HG02588 (cell line): ENCODE measurements around the gene ZKSCAN8.
A peak's percentile ranks its signal among the peaks of the same experiment; 100 is the strongest.
"Not testable (repeated sequence)": the region's sequence is repeated elsewhere in the genome, so short reads cannot be mapped to it uniquely, and the experiment has no call there.

ENCODE experiments used
- ATAC-seq: cut with Tn5 transposase; IDR thresholded peaks from one replicate; pipeline ENCODE4 v1.9.1; 2021; ENCODE audit warnings: mild to moderate bottlenecking, moderate library complexity; ENCODE audit not compliant: unreplicated experiment

ZKSCAN8 gene

GRCh38 chr6:28141500-28142329, at the start of gene ZKSCAN8:
Gene ZKSCAN8, plus strand, starts transcription at chr6:28141883. Its CDS starts 6,525 bp downstream, at chr6:28148408.
- peak; percentile 77 for ATAC-seq

GRCh38 chr6:28102222-28102621, 39.5 kb upstream of the ZKSCAN8 start:
- not testable (repeated sequence) for ATAC-seq

- not testable (repeated sequence) for ATAC-seq
Observed at GRCh38 chr6:28102699-28103098, 39.0 kb upstream of the ZKSCAN8 start.

DNA sequence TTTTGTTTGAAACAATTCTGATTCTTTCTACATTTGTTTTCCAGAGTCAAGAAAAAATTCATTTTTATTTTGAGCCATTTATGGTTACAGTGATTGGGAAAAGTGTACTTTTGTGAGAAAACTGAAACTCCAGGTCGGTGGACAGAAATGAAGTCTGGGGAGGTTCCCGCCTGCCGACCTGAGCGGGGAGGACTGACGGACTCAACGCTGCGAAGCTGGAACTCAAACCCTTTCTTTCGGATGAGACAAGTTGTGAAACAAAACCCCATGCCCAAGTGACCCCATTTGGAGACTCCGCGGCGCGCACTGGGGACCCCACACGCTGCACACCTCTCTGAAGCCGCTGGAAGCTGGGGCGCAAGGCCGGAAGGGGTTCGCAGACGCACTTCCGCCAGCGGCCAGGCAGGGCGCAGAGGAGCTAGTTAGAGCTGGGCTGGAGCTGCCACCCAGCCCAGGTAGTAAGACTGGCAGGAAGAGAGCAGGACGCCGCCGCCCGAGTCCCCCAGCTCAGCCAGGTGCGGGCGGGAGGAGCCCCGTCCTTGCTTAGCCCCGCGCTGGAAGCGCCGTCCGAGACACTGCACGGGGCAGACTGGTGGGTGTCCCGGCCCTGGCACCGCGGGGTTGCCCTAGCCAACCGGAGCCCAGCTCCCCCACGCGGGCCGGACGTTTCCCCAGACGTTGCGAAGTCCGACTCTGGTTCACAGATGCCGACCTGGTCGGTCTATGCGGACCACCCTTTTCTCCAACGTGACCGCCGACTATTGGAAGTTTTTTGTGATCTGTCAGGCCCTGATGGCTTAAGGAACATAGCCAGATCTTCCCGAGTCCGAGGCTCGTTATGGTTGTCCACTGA, 37.1 kb upstream of the ZKSCAN8 start:
- peak; percentile 99 for ATAC-seq

GRCh38 chr6:28105245-28105639, 36.4 kb upstream of the ZKSCAN8 start:
- no peak for ATAC-seq

- ATAC-seq: no peak
Observed at GRCh38 chr6:28107506-28107905, 34.2 kb upstream of the ZKSCAN8 start.

DNA sequence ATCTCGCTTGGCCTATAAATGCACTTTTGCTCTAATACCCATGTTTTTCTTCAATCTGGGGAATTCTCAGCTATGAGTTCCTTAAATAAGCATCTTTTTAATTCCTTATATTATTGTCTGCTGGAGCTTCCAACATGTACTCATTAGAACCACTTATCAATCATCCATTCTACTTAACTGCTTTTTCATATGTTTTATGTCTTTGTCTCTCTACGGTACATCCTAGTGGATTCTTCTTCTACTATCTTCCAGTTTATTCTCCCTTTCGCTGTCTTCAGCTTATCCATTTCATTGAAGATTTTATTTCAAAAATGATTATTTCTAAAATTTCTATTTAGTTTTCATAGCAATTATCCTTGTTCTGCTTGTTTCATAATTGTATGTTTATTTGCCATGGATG, 29.7 kb upstream of the ZKSCAN8 start:
- ATAC-seq: no peak

DNA sequence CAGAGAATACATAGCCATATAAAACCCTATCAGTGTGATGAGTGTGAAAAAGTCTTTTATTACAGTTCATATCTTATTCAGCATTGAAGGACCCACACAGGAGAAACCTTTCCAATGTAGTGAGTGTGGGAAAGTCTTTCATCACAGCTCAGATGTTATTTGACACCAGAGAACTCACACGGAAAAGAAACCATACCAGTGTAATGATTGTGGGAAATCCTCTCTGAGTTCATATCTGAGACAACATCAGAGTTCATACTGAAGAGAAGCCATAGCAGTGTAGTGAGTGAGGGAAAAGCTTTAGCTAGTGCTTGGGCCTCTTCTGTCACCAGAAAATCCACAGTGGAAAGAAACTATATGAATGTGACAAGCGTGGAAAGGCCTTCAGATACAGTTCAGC, 25.9 kb upstream of the ZKSCAN8 start:
- no peak for ATAC-seq

GRCh38 chr6:28117386-28118050, 24.2 kb upstream of the ZKSCAN8 start:
- ATAC-seq: no peak

DNA sequence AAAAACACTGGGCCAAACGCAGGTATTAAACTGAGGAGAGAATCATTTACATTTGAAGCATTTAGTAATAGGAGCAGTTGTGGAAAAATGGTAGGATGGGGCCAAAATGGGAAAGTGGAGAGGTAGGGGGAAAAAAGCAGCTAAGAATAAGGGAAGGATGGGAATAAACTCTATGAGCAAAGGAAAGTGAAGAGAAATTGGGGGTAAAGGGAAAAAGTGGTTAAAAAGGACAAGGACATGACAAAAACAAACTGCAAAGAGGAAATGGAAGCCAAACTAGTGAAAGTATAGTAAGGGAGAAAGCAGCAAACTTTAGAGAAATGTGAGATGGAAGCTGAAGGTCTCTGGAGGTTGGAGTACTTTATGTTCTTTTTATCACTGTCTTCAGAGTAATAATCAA, 23.5 kb upstream of the ZKSCAN8 start:
- no peak for ATAC-seq

DNA sequence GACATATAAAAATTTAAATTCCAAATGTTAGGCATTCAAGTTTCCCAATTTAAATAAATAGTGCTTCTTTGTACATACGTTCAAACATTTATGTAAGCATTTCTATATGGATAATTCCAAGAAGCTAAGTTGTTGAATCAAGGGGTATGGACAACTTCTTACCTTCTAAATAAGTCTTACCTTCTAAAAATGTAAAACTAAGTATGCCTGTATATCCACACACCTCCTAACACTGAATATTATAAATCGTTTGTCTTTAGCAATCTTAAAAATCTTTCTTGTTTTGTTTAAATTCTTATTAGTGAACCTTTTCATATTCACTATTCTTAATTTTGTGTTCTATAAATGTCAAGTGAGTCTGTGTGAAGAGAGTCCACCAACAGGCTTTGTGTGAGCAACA, 19.8 kb upstream of the ZKSCAN8 start:
- no peak for ATAC-seq

GRCh38 chr6:28122283-28122682, 19.4 kb upstream of the ZKSCAN8 start:
- not testable (repeated sequence) for ATAC-seq

DNA sequence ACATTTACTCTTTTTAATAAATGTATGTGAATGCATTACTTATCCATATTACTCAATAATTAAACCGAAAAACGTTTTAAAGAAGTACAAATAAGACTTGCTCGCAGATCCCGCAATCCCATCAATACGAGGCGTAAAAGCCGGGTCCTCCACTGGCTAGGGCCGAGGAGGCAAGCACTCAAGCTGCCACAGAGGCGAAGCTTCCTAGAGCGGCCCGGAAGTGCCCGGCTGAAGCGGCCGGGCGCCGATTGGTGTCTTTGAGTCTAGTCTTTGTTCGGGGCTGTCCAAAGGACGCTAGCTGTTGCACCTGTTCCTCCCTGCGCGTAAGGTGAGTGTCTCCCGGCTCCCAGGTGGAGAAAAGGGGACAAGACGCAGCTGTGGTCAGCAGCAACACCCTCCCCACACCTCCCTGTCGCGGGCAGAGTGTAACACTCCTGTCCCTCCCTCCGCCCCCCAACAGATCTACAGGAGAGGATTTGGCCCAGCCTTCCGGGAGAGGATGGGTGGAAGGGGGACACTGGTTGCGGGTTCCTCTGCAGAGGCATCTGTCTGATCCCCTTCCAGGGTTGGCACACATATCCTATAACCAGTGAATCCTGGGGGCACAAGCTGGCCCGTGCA, 17.2 kb upstream of the ZKSCAN8 start, which contains the start of gene ZSCAN16:
ZSCAN16 (plus strand) TSS at position 260 of the 621 bp plus-strand sequence. CDS start 835 bp downstream, outside the sequence.
- ATAC-seq: peak; percentile 97

DNA sequence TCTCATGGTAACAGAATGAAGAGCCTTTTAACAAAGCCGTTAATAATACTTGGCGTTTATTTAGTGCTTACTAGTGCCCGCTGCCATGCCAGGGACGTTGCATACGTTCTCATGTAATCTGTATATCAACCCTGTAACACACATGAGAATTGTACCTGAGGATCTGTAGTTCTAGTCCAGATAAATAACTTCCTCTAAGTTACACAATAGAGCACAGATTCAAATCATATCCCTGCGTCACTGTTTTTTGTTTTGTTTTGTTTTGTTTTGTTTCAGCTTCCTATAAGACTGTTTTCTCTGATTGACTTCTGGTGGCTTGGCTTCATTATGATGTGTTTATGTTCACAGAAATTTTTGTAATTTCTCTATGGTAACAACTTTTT, 16.7 kb upstream of the ZKSCAN8 start:
- peak; percentile 12 for ATAC-seq

GRCh38 chr6:28125401-28125800, 16.3 kb upstream of the ZKSCAN8 start:
- ATAC-seq: no peak

- no peak for ATAC-seq
Observed at GRCh38 chr6:28134015-28134414, 7.7 kb upstream of the ZKSCAN8 start.

GRCh38 chr6:28134716-28135115, 7.0 kb upstream of the ZKSCAN8 start:
- no peak for ATAC-seq

DNA sequence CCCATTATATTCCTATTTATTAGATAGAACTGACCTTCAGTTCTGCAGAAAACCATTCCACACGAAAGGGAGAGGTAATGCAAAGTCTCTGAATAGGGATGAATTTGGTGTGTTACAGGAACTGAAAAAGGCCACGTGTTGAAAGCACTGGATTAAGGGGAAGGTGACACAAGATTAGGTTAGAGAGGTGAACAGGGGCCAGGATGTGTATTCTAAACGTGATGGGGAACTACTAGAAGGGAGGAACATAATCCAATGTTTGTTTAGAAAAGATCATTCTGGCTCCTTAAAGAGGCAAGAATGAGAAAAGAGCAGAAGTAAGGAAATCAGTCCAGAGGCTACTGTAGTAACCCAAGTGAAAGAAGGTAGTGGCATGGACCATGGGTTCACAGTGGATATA, 6.3 kb upstream of the ZKSCAN8 start:
- no peak for ATAC-seq

DNA sequence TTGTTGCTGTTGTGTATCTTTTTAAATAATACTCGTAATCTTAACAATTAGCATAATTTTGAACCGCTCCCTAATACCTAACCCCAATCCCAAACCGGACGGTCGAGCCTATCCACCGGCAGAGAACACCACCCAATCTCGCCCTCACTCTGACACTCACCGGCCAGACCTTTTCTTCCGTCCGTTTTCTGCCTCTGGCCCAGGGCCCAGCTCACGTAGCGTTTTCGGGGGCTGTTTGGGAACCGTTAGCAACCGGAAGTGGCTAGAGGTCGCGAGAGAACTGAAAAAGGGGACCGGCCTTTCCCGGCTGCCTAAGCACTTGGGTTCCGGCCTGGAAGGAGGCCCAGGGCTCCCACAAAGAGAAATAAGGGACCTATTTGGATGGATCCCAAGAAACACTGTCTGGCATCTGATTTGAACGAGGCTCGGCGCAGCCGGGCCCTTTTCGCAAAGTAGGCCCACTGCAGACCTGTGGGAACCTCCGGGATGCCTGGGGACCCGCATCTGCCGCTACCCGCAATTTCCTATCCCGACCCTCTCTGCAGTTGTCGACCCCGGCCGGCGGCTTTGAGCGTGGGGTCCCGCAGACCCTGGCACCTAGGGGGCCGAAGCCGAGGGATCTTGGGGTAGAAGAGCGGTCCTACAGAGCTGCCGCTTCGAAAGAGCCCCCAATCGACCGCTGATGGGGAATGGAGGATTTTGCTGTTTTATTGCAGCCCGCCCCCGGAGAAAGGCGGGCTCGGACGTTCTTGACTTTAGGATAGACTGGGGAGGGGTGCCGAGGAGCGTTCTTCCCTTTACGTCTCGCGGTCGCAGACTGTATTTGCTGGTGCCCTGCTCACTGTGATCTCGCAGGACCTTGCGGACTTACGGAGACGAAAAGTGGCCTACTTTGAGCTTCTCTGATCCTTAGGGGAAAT, 4.8 kb upstream of the ZKSCAN8 start:
- peak; percentile 60 for ATAC-seq

DNA sequence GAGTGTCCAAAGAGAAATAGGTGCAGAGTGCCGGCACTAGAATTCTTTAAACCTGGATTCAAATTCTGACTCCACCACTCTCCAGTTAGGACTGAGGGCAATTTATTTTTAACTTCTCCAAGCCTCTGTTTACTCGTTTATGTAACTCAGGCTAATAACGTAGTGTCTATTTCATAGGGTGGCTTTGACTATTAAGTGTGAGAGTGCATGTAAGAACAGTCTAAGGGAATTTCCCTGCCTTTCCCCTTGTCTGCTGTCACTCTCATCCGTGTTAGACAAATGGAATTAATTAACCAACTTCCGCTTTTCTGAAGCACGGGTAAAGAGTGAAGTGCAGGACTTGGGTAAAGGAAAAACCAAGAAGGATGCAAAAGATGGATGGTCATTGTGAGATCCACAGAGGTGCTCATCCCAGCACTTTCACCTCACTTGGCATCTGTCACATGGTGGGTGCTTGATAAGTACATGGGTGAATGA, 4.1 kb upstream of the ZKSCAN8 start:
- no peak for ATAC-seq
